Measurements from ENCODE around the gene TMIE. TPM values are rescaled to one million over a fixed set of nuclear protein-coding genes. Genes with fewer than 3 reads are reported as not detected.

Gene TMIE
- polyA plus RNA-seq, 2 of the 4 experiments (the other 2 are of a cell fraction): 0.09 to 0.12 TPM

- TF ChIP-seq HOXB5 (CRISPR knock-in tag; IDR thresholded peaks at IDR 0.05): no peak
- TF ChIP-seq CHD4 (IDR thresholded peaks at IDR 0.05; ENCODE audit: borderline replicate concordance): no peak
- no peak for TF ChIP-seq RCOR1 (IDR thresholded peaks at IDR 0.05; ENCODE audit: low read depth, low read length)
- no peak for TF ChIP-seq CEBPB (IDR thresholded peaks at IDR 0.05)
- no peak for TF ChIP-seq ZSCAN20 (CRISPR knock-in tag; IDR thresholded peaks at IDR 0.05)
- no peak for TF ChIP-seq NR3C1 (IDR thresholded peaks at IDR 0.05)
- TF ChIP-seq CTCF (IDR thresholded peaks at IDR 0.05): no peak
- no peak for TF ChIP-seq ATOH8 (CRISPR knock-in tag; IDR thresholded peaks at IDR 0.05; ENCODE audit: low read depth)
- no peak for TF ChIP-seq KDM1A (IDR thresholded peaks at IDR 0.05; ENCODE audit: low read depth)
- TF ChIP-seq MYC (IDR thresholded peaks at IDR 0.05; ENCODE audit: borderline replicate concordance, low read length): no peak
These were observed 38.2 kb upstream of the TMIE start (continued) for GRCh38 chr3:46662771-46663551.

DNA sequence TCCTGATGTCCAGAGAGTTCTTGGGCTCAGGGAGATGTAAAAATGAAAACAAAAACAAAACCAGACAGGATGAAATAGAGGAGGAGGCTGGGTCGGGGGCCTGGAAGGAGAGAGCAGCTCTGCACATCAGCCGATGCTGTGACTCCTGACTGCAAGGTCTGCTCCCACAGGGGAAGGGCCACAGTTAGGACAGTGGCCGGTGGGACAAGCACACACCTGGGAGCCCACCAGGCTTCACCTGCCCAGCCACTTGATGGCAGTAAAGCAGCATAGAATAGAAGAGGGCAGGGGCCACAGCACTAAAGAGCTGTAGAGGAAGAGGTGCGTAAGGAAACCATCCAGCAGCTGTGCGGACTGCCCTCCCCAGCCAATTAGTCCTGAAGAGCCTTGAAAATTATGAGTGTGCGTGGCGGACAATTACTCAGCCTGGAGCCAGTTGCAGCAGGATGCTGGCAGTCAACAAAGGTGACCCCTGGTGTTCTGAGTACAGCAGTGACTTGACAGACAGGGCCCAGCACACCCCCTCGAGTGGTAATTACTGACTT is 37.5 kb upstream of the TMIE start:
- DNase-seq (ENCODE audit: low read depth in 1 of 2, low spot score in 1 of 2): peak in 1 of 2 experiments; percentile 3
- 69% methylated on average over 7 of the region's 8 CpGs for WGBS (ENCODE audit: missing lambda C conversion rate)
- no peak for FAIRE-seq
- 0 out of 3 replicates have a peak, but pooled peaks have one; percentile 10 for TF ChIP-seq CTCF (IDR thresholded peaks at IDR 0.05)
- TF ChIP-seq RAD21 (conservative IDR thresholded peaks at IDR 0.05 in 1 of 2, IDR thresholded peaks at IDR 0.05 in 1 of 2): peak in 1 of 2 experiments; percentile 31; a peak in 2 of 5 replicates
- no peak for TF ChIP-seq BHLHE40 (IDR thresholded peaks at IDR 0.05; ENCODE audit: low read depth, low read length)
- no peaks in the 10 kb centered on the region for H3K9me3 ChIP-seq
- ChIA-PET CTCF (interaction anchor here (1.1 kb wide), 1 partner anchor 175 kb away, joined by 4 read pairs; no protein-coding TSS in a partner anchor), POLR2A (no interaction called here)
- ATAC-seq: peak in 1 of 2 experiments; percentile 62; a peak in 3 of 6 replicates
- H3K27ac ChIP-seq: no peak overlapping the region
- no peak overlapping the region for H3K4me2 ChIP-seq
- no peak overlapping the region for H3K4me3 ChIP-seq
- no peaks in the 10 kb centered on the region for H3K4me1 ChIP-seq

DNA sequence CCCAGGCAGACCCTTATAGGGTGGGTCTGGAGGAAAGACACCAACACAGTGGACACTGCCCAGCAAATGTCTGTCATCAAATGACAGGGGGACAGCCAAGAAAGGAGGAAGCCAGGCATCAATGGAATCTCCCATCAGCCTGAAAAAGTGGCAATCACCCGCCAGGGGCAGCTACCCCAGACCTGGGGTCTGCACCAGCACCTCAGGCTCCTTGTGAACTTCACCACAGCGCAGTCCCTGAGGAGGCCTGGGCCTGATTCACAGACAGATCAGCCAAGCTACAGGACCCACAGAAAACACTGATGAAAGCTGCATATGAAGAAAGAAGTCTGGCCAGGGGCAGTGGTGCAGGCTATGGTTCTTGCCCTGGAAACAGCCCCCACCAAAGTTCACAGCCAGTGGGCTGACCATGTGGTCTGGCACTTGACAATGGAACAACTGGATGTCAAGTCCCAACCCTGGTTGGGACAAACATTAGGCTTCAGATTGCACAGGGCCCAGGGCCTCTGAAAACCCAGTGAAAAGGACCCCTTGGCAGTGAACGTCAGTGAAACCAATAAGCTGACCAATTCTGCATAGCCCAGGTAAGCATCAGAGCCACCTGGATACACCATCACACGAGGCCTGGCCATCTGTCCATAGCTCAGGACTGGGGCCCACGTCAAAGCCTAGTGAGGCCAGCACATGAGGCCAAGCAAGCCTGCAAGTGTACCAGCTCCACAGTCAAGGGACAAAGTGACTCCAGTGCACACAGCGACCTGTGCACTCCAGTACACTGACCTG is 36.8 kb upstream of the TMIE start:
- Histone ChIP-seq H3K4me3 (no peak overlapping the region), H3K4me2 (no peak overlapping the region), H3K9me3 (no peaks in the 10 kb centered on the region), H3K27ac (no peak overlapping the region), H3K4me1 (no peaks in the 10 kb centered on the region)
- 100% methylated on average over 1 of the region's 6 CpGs for WGBS (ENCODE audit: missing lambda C conversion rate)
- no peak for TF ChIP-seq SREBF2 (IDR thresholded peaks at IDR 0.05)
- TF ChIP-seq CBX2 (IDR thresholded peaks at IDR 0.05; ENCODE audit: borderline replicate concordance, low read depth): no peak
- TF ChIP-seq JUNB (IDR thresholded peaks at IDR 0.05): no peak
- no peak for TF ChIP-seq ATOH8 (CRISPR knock-in tag; IDR thresholded peaks at IDR 0.05; ENCODE audit: low read depth)
- no peak for TF ChIP-seq NR3C1 (IDR thresholded peaks at IDR 0.05)
- TF ChIP-seq ZNF302 (CRISPR knock-in tag; IDR thresholded peaks at IDR 0.05): no peak
- TF ChIP-seq NFE2L2 (conservative IDR thresholded peaks at IDR 0.05; ENCODE audit: low read length): no peak
- no peak for TF ChIP-seq MAZ (IDR thresholded peaks at IDR 0.05; ENCODE audit: borderline replicate concordance, low read depth, low read length)
- no peak for TF ChIP-seq HOXB5 (CRISPR knock-in tag; IDR thresholded peaks at IDR 0.05)
- TF ChIP-seq, protein P1, sequence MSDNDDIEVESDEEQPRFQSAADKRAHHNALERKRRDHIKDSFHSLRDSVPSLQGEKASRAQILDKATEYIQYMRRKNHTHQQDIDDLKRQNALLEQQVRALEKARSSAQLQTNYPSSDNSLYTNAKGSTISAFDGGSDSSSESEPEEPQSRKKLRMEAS (IDR thresholded peaks at IDR 0.05): no peak
- TF ChIP-seq SMC3 (IDR thresholded peaks at IDR 0.05): no peak
- ChIA-PET POLR2A (no interaction called here), CTCF (interaction anchor here (1.1 kb wide), 1 partner anchor 176 kb away, joined by 4 read pairs; no protein-coding TSS in a partner anchor)
- DNase-seq (ENCODE audit: low read depth in 1 of 2, low spot score in 1 of 2) (no peak), FAIRE-seq (no peak), ATAC-seq (no peak)
